ENCODE data around the gene SLX9. TPM values are rescaled to one million over a fixed set of nuclear protein-coding genes. Genes with fewer than 3 reads are reported as not detected.

SLX9 gene
- polyA plus RNA-seq, 1 of the 3 experiments (the other 2 are of a cell fraction) = 42.9 TPM

DNA sequence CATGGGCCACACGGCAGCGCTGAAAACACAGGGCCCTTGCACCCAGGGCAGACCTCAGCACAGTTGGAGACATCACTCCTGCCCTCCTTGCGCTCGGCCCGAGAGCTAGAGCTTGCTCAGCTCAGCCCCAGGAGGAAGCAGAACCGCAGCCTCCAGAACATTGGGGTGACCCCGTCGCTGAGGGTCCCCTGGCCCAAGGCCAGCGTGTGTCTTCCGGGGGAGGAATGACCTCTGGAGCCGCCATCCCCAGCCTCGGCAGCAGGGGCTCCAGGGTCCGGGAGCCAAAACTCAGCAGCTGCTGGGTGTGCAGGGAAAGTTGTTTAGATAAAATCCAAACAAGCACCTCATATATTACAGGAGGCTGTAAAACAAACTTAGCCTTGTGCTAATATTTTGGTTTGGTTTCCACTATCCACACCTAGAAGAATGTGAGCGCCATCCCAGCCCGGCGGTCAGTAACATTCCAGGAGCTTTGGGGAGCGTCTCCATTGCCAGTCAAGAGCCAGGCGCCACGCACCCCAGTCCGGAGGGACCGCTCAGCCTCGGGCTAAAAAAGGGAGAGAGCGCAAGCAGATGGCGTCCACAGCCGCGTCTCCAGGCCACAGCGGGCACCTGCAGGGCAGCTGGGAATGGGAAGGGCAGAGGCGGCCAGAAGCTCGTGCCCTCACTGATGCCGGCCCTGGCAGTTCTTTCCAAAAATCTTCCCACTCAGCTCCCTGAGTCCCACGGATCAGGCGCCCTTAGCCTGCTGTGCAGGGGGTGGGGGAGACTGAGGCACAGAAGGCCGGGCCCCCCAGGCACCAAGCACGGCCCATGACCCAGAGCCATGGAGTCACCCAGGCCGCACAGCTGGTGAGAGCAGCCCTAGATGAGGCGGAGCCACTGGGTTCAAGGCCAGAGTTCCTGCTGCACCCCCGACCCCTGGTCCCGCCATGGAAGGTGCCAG, 52.0 kb downstream of the SLX9 start:
- ChIA-PET POLR2A (no interaction called here), CTCF (interaction anchor here (0.9 to 2.3 kb wide), 3 partner anchors 42 to 136 kb away, joined by 3 to 8 read pairs (median 7); no protein-coding TSS in a partner anchor)
- Histone ChIP-seq H3K9ac (no peak overlapping the region), H3F3A (replicated peaks; ENCODE audit: insufficient read depth) (no peaks in the 10 kb centered on the region), H2AFZ (ENCODE audit: low read depth) (no peak overlapping the region), H3K79me2 (ENCODE audit: insufficient read depth) (no peaks in the 10 kb centered on the region), H4K20me1 (ENCODE audit: insufficient read depth) (no peaks in the 10 kb centered on the region), H3K4me1 (ENCODE audit: control insufficient read depth in 1 of 2, insufficient read depth in 2 of 2, low read depth in 1 of 2, low read length in 1 of 2) (peaks cover 0 to 71% of the 10 kb centered on the region in 2 experiments; a peak in 3 of 4 replicates), H3K27me3 (ENCODE audit: insufficient read depth) (no peaks in the 10 kb centered on the region), H3K9me2 (no peaks in the 10 kb centered on the region), H3K4me3 (ENCODE audit: low read depth in 2 of 2, low read length in 1 of 2) (no peak overlapping the region), H3K27ac (ENCODE audit: low read depth in 2 of 2, low read length in 1 of 2) (no peak overlapping the region; a peak in 1 of 4 replicates), H3K9me3 (no peaks in the 10 kb centered on the region), H3K4me2 (no peak overlapping the region), H3K36me3 (replicated peaks in 1 of 2; ENCODE audit: control insufficient read depth in 1 of 2, insufficient read depth in 2 of 2, low read length in 1 of 2) (no peaks in the 10 kb centered on the region)
- 91% methylated on average over 11 of the region's 38 CpGs for WGBS (ENCODE audit: low lambda C conversion rate)
- no peak for DNase-seq
- no peak for TF ChIP-seq JUND (IDR thresholded peaks at IDR 0.05)
- TF ChIP-seq, protein P1, sequence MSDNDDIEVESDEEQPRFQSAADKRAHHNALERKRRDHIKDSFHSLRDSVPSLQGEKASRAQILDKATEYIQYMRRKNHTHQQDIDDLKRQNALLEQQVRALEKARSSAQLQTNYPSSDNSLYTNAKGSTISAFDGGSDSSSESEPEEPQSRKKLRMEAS (IDR thresholded peaks at IDR 0.05; ENCODE audit: low read depth) = no peak
- no peak for TF ChIP-seq SMC3 (IDR thresholded peaks at IDR 0.05; ENCODE audit: low read depth, low read length)
- no peak for TF ChIP-seq FOSL2 (IDR thresholded peaks at IDR 0.05; ENCODE audit: borderline replicate concordance, low read depth)
- TF ChIP-seq CHD2 (IDR thresholded peaks at IDR 0.05; ENCODE audit: low read length, partially characterized antibody) = no peak
- no peak for TF ChIP-seq YY1 (IDR thresholded peaks at IDR 0.05; ENCODE audit: low read depth)

DNA sequence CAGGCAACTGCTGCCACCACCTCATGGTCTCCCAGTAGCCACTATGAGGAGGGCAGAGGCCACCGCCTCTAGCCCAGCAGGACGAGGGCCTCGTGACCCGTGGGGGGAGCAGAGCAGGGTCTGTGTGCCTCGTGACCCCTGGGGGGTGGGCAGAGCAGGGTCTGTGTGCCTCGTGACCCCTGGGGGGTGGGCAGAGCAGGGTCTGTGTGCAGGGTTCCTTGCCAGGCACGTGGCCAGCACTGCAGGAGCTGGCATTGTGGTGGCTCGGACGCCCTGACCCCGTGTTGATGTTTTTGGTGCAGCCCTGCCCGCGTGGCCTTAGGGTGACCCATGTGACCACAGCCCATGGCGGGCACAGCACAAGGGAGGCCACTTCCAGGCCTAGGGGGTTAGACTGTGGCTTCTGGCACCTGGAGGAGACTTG, 52.8 kb downstream of the SLX9 start:
- no peaks in the 10 kb centered on the region for H3K36me3 ChIP-seq (replicated peaks in 1 of 2; ENCODE audit: control insufficient read depth in 1 of 2, insufficient read depth in 2 of 2, low read length in 1 of 2)
- H3K79me2 ChIP-seq (ENCODE audit: insufficient read depth) = no peaks in the 10 kb centered on the region
- H3K9me2 ChIP-seq = no peaks in the 10 kb centered on the region
- H3K4me1 ChIP-seq (ENCODE audit: control insufficient read depth in 1 of 2, insufficient read depth in 2 of 2, low read depth in 1 of 2, low read length in 1 of 2) = peaks cover 0 to 65% of the 10 kb centered on the region in 2 experiments; a peak in 3 of 4 replicates
- ChIA-PET CTCF (interaction anchor here (2.1 to 2.3 kb wide), 2 partner anchors 43 to 136 kb away, joined by 7 to 8 read pairs; no protein-coding TSS in a partner anchor), POLR2A (no interaction called here)
- H3K27me3 ChIP-seq (ENCODE audit: insufficient read depth) = no peaks in the 10 kb centered on the region
- no peak overlapping the region for H3K9ac ChIP-seq
- no peak overlapping the region; a peak in 1 of 4 replicates for H3K27ac ChIP-seq (ENCODE audit: low read depth in 2 of 2, low read length in 1 of 2)
- no peaks in the 10 kb centered on the region for H3F3A ChIP-seq (replicated peaks; ENCODE audit: insufficient read depth)
- no peak overlapping the region for H3K4me3 ChIP-seq (ENCODE audit: low read depth in 2 of 2, low read length in 1 of 2)
- no peaks in the 10 kb centered on the region for H4K20me1 ChIP-seq (ENCODE audit: insufficient read depth)
- WGBS (ENCODE audit: low lambda C conversion rate) = no CpG with 5 or more reads among the region's 13 CpGs
- no peak overlapping the region for H3K4me2 ChIP-seq
- no peak overlapping the region for H2AFZ ChIP-seq (ENCODE audit: low read depth)
- no peak for DNase-seq
- no peaks in the 10 kb centered on the region for H3K9me3 ChIP-seq
- TF ChIP-seq FOSL2 (IDR thresholded peaks at IDR 0.05; ENCODE audit: borderline replicate concordance, low read depth) = no peak
- TF ChIP-seq TCF12 (IDR thresholded peaks at IDR 0.05) = no peak
- TF ChIP-seq, protein P2, sequence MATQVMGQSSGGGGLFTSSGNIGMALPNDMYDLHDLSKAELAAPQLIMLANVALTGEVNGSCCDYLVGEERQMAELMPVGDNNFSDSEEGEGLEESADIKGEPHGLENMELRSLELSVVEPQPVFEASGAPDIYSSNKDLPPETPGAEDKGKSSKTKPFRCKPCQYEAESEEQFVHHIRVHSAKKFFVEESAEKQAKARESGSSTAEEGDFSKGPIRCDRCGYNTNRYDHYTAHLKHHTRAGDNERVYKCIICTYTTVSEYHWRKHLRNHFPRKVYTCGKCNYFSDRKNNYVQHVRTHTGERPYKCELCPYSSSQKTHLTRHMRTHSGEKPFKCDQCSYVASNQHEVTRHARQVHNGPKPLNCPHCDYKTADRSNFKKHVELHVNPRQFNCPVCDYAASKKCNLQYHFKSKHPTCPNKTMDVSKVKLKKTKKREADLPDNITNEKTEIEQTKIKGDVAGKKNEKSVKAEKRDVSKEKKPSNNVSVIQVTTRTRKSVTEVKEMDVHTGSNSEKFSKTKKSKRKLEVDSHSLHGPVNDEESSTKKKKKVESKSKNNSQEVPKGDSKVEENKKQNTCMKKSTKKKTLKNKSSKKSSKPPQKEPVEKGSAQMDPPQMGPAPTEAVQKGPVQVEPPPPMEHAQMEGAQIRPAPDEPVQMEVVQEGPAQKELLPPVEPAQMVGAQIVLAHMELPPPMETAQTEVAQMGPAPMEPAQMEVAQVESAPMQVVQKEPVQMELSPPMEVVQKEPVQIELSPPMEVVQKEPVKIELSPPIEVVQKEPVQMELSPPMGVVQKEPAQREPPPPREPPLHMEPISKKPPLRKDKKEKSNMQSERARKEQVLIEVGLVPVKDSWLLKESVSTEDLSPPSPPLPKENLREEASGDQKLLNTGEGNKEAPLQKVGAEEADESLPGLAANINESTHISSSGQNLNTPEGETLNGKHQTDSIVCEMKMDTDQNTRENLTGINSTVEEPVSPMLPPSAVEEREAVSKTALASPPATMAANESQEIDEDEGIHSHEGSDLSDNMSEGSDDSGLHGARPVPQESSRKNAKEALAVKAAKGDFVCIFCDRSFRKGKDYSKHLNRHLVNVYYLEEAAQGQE (IDR thresholded peaks at IDR 0.05; ENCODE audit: low read depth, low read length) = no peak
- no peak for TF ChIP-seq RCOR1 (IDR thresholded peaks at IDR 0.05; ENCODE audit: low read length)
- TF ChIP-seq MEF2A (IDR thresholded peaks at IDR 0.05; ENCODE audit: borderline replicate concordance, low read depth) = no peak
- TF ChIP-seq, protein P3, sequence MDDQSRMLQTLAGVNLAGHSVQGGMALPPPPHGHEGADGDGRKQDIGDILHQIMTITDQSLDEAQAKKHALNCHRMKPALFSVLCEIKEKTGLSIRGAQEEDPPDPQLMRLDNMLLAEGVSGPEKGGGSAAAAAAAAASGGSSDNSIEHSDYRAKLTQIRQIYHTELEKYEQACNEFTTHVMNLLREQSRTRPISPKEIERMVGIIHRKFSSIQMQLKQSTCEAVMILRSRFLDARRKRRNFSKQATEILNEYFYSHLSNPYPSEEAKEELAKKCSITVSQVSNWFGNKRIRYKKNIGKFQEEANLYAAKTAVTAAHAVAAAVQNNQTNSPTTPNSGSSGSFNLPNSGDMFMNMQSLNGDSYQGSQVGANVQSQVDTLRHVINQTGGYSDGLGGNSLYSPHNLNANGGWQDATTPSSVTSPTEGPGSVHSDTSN (IDR thresholded peaks at IDR 0.05) = no peak
- no peak for TF ChIP-seq POLR2AphosphoS5 (IDR thresholded peaks at IDR 0.05; ENCODE audit: low read depth, low read length)
- TF ChIP-seq, protein P4, sequence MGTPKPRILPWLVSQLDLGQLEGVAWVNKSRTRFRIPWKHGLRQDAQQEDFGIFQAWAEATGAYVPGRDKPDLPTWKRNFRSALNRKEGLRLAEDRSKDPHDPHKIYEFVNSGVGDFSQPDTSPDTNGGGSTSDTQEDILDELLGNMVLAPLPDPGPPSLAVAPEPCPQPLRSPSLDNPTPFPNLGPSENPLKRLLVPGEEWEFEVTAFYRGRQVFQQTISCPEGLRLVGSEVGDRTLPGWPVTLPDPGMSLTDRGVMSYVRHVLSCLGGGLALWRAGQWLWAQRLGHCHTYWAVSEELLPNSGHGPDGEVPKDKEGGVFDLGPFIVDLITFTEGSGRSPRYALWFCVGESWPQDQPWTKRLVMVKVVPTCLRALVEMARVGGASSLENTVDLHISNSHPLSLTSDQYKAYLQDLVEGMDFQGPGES (IDR thresholded peaks at IDR 0.05; ENCODE audit: low read depth, low read length) = no peak
- no peak for TF ChIP-seq JUND (IDR thresholded peaks at IDR 0.05)
- no peak for TF ChIP-seq YY1 (IDR thresholded peaks at IDR 0.05; ENCODE audit: low read depth)
- TF ChIP-seq, protein P5, sequence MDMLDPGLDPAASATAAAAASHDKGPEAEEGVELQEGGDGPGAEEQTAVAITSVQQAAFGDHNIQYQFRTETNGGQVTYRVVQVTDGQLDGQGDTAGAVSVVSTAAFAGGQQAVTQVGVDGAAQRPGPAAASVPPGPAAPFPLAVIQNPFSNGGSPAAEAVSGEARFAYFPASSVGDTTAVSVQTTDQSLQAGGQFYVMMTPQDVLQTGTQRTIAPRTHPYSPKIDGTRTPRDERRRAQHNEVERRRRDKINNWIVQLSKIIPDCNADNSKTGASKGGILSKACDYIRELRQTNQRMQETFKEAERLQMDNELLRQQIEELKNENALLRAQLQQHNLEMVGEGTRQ (IDR thresholded peaks at IDR 0.05; ENCODE audit: borderline replicate concordance, low read depth, low read length) = no peak
- TF ChIP-seq SIN3A (IDR thresholded peaks at IDR 0.05; ENCODE audit: borderline replicate concordance, low read depth, low read length) = no peak
- TF ChIP-seq MXI1 (IDR thresholded peaks at IDR 0.05; ENCODE audit: low read depth, low read length) = no peak
- no peak for TF ChIP-seq RFX5 (IDR thresholded peaks at IDR 0.05; ENCODE audit: low read length)
- no peak for TF ChIP-seq EP300 (IDR thresholded peaks at IDR 0.05; ENCODE audit: borderline replicate concordance in 1 of 2, low read depth in 1 of 2, low read length in 1 of 2)
- no peak for TF ChIP-seq GABPA (IDR thresholded peaks at IDR 0.05; ENCODE audit: low read depth)

Measured in SK-N-SH (cell line).